GM12864 (cell line): Measurements from ENCODE around the gene LRFN2.

ENCODE experiments used
- DNase-seq: peaks from one replicate; pipeline ENCODE4 v3.0.0-alpha.2; 2011; ENCODE audit warnings: low read depth
- H3K4me3 ChIP-seq: 2 replicates; pipeline ENCODE4 v1.5.1; 2011; ENCODE audit warnings: mild to moderate bottlenecking, low read depth, low read length, control low read depth
- TF ChIP-seq, protein P1 (sequence below): IDR thresholded peaks from 2 replicates; pipeline ENCODE4 v1.5.1; 2011; ENCODE audit warnings: low read depth, mild to moderate bottlenecking, moderate library complexity, low read length, control low read depth, inconsistent platforms; ENCODE audit errors: missing control alignments

The LRFN2 gene

DNA sequence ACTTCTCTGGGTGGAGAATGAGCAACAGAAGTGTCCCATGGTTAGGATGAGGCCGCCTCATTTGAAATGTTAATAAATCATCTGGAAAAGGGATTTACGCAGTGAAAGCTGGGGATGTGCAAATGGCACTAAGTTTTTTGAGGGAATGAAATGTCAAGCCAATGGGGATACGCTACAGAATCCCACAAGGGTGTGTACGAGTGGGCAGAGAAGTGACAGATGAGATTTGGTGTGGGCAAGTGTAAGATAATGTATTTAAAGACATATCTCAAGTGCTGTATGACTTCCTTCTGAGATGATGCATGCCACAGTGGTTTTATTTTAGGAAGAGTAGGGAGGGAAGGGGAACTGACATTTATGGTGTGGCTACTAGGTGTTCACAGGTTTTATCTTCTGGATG is 100.6 kb downstream of the LRFN2 start:
- TF ChIP-seq, protein P1, sequence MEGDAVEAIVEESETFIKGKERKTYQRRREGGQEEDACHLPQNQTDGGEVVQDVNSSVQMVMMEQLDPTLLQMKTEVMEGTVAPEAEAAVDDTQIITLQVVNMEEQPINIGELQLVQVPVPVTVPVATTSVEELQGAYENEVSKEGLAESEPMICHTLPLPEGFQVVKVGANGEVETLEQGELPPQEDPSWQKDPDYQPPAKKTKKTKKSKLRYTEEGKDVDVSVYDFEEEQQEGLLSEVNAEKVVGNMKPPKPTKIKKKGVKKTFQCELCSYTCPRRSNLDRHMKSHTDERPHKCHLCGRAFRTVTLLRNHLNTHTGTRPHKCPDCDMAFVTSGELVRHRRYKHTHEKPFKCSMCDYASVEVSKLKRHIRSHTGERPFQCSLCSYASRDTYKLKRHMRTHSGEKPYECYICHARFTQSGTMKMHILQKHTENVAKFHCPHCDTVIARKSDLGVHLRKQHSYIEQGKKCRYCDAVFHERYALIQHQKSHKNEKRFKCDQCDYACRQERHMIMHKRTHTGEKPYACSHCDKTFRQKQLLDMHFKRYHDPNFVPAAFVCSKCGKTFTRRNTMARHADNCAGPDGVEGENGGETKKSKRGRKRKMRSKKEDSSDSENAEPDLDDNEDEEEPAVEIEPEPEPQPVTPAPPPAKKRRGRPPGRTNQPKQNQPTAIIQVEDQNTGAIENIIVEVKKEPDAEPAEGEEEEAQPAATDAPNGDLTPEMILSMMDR = no peak
- no peak for DNase-seq
- H3K4me3 ChIP-seq = no peak overlapping the region

- no peak overlapping the region for H3K4me3 ChIP-seq
- TF ChIP-seq, protein P1 = no peak
- DNase-seq = no peak
These were observed 101.4 kb downstream of the LRFN2 start for GRCh38 chr6:40485795-40486194.

DNA sequence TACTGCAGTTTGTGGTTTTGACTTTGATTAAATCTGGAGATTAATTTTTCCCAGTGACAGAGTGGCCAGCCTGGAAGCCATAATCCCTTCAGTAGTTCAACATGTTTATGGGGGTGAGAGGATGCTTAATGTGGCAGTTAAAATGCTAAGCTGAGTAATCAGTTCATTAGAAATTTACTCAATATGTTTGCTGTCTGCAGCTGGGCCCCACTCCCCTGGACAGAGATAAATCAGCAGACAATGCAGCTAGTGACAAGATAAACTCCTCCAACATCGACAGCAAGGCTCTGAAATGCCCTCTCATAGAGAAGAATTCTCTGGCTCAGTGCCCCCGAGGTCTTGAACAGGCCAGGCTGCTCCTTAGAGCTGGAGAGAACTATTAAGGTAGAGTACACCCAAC is 101.9 kb downstream of the LRFN2 start:
- TF ChIP-seq, protein P1 = no peak
- DNase-seq = no peak

GRCh38 chr6:40484066-40484465 is 103.1 kb downstream of the LRFN2 start:
- TF ChIP-seq, protein P1 = no peak

More for the DNA sequence above, 101.9 kb downstream of the LRFN2 start:
- H3K4me3 ChIP-seq = no peak overlapping the region

DNA sequence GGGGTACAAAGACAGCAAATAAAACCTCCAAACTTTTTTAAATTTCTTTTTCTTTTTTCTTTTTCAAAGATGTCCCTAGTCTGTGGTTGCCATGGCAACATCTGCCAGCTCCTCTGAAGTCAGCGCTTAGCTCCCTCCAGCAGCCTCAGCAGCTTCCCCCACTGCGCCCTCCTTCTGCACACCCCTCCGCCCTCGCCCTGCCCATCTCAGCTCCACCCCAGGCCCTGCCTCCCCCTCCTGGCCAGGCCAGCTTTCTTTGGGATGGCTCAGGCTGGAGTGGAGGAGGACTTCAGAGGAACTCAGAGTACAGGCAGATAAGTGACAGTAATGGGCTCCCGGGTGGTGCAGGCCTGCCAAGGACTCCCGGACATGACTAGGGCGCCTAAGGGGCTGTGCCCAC is 104.6 kb downstream of the LRFN2 start:
- TF ChIP-seq, protein P1 = no peak
- H3K4me3 ChIP-seq = no peak overlapping the region
- no peak for DNase-seq

More at GRCh38 chr6:40484066-40484465, 103.1 kb downstream of the LRFN2 start:
- DNase-seq = no peak
- no peak overlapping the region for H3K4me3 ChIP-seq

DNA sequence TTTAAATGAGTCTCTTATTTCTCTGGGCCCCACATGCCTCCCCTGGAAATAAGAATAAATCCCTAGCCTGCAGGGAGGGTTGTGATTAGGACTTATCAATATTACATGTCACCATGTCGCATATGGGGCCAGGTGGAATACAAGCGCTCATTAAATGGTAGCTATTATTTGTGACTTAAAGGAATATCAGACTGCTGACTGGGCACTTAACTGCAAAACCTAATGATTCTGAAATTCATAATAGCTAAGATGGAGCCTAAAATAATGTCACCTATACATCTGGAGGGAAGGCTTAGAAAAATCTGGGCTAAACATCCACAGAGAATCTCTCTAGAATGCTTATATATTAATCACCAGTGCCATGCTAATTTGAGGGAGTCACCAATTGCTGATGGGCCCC is 106.5 kb downstream of the LRFN2 start:
- TF ChIP-seq, protein P1 = no peak
- H3K4me3 ChIP-seq = no peak overlapping the region
- DNase-seq = no peak

- DNase-seq = no peak
- TF ChIP-seq, protein P1 = no peak
These were observed 107.5 kb downstream of the LRFN2 start for GRCh38 chr6:40479706-40480105.

More at GRCh38 chr6:40479706-40480105, 107.5 kb downstream of the LRFN2 start:
- no peak overlapping the region for H3K4me3 ChIP-seq
